Globus pallidus (tissue), 1 donor: ENCODE data around the gene EXOC6B.

Source experiments
- DNase-seq: peaks from one replicate; pipeline ENCODE4 v3.0.0-alpha.2; 2015; ENCODE audit warnings: low spot score

Gene EXOC6B

GRCh38 chr2:72825257-72826155 lies at the start of gene EXOC6B:
Gene EXOC6B, minus strand, starts transcription at chr2:72826033.
- peak; percentile 90 for DNase-seq

DNA sequence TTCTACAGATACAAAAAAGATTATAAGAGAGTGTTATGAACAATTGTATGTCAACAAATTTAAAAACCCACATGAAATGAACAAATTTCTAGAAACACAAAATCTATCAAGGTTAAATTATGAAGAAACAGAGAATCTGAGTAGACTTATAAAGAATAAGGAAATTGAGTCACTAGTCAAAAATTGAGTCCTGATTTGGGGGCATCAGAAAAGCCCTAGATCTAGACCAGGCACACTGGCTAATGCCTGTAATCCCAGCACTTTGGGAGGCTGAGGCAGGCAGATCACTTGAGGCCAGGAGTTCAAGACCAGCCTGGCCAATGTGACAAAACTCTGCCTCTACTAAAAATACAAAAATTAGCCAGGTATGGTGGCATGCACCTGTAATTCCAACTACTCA lies 46.0 kb upstream of the EXOC6B start:
- DNase-seq, result no peak

DNA sequence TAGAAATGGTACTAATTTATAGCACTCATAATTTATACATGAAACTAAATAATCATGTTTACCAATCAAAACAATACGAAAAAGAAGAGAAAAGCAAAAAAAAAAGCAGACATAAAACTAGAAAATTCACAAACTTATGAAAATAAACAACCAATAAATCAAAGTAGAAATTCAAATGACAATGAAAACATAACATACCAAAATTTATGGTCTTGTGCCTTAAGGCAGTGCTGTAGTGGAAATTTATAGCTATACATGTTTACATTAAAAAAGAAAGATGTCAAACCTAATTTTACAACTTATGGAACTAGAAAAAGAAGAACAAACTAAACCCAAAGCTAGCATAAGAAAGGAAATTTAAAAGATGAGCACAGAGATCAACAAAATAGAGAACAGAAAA lies 45.2 kb upstream of the EXOC6B start:
- DNase-seq, result no peak

DNA sequence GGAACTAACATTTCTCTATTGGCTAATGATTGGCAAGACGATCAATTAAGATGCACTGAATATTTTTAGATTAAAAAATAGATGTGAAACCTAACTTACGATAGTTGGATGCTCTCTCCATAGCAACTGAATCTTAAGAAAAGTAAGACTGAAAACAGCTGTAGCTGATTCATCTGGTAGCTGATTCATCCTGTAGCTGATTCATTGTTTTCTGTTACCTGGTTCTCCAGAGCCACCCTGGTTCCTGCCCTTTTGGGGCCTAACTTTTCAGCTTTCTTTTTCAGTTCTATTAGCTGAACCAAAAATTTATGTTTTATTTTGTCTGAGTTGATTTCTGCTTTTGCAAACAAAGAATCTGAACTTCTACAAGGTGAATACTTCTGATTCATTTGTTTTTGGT lies 38.7 kb upstream of the EXOC6B start:
- DNase-seq, result no peak

- no peak for DNase-seq
These were observed 37.2 kb upstream of the EXOC6B start for GRCh38 chr2:72863046-72863445.

GRCh38 chr2:72862239-72862988 lies 36.6 kb upstream of the EXOC6B start:
- DNase-seq, result peak; percentile 89

DNA sequence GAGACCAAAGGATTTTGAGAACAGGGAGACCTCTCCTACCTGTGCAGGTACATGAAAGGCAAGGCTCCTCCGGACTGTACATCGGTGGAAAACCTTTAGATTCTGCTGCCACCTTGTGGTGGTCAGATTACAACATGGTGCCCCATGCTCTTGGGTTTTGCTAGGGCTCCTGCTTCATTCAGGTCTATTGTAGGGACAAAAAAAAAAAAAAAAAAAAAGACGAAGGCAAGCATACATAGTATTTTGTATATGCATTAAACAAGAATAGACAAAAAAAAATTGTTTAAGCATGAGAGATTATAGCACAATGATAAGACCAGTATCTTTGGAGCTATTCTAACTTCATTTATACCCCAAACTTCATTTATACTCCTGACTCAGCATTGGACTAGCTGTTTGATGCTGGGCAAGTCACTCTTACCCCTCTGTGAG lies 34.0 kb upstream of the EXOC6B start:
- peak; percentile 71 for DNase-seq

- no peak for DNase-seq
These were observed 25.5 kb upstream of the EXOC6B start for GRCh38 chr2:72851333-72851732.

DNA sequence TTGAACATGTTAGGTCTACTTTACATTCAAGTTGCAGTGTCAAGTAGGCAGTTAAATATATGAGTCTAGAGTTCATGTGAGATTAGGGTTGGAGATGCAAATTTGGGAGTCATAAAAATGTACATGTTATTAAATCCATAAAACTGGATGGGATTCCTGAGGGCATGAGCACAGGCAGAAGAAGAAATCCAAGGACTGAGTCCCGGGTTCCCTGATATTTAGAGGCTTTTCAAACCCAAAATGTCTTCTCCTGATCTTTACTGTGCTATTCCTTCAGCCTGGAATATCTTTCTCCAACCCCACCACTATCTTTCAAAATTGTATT lies 23.3 kb upstream of the EXOC6B start:
- DNase-seq, result no peak

GRCh38 chr2:72848436-72849137 lies 22.8 kb upstream of the EXOC6B start:
- DNase-seq, result no peak

GRCh38 chr2:72847534-72848315 lies 21.9 kb upstream of the EXOC6B start:
- no peak for DNase-seq

- no peak for DNase-seq
These were observed 20.6 kb upstream of the EXOC6B start for GRCh38 chr2:72846171-72847095.

GRCh38 chr2:72843301-72843700 lies 17.5 kb upstream of the EXOC6B start:
- no peak for DNase-seq

DNA sequence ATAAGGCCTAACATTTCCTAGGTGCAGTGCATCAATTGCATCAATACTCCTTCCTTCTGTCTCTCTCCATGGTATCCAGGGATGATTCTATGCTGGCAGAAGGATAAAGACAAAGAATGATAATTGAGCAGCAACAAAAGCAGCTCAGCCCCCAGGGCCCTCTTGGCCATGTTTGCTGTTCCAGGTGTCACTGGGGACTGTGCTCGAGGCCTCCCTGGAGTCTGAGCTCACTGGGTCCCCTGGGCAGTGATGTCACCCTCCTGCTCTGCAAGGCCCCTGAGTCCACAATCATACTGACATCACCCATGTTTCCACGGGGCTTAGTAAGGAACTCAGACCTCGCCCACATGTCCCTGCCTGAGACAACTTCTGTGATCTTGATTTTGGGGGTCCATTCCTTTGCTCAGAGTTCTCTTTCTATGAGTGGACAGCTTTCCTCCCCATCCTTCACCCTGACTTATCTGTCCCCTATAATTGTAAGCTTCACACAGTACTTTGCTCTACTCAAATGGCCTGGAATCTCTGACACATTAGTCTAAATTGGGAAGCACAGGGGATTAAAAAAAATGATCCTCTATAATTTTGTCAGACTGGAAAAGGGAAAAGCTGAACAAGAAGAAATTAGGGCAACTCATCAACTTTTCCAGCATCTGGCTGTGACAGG lies 15.8 kb upstream of the EXOC6B start:
- DNase-seq, result no peak

DNA sequence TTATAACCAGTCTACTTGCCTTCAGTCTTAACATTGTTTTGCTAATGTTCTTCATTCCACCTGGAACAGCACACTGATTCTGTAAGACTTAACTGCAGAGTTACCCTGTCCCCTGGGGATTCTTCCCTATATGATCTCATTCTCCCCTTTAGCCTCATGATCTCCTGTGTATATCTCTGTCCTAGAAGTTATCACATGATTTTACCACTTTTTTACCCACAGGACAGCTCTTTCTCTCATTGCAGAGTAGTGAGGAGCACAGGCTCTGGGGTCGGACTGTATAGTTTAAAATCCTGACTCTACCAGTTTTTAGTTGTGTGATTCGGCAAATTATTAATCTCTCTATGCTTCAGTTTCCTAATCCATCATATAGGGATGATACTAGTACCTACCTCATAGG lies 14.2 kb upstream of the EXOC6B start:
- no peak for DNase-seq

DNA sequence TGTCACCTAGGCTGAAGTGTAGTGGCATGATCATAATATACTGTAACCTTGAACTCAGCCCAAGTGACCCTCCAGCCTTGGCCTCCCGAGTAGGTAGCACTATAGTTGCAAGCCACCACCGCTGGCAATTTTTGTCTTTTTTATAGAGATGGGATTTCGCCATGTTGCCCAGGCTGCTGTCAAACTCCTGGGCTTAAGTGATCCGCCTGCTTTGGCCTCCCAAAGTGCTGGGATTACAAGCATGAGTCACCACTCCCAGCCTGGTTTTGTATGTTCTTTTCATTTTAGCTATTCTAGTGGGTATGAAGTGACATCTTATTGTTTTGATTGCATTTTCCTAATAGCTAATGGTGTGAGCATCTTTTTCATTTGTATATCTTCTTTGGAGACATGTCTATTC lies 11.3 kb upstream of the EXOC6B start:
- no peak for DNase-seq

GRCh38 chr2:72835403-72835802 lies 9.6 kb upstream of the EXOC6B start:
- DNase-seq, result no peak

GRCh38 chr2:72834596-72834995 lies 8.8 kb upstream of the EXOC6B start:
- DNase-seq, result no peak

GRCh38 chr2:72833084-72833714 lies 7.4 kb upstream of the EXOC6B start:
- DNase-seq, result no peak

DNA sequence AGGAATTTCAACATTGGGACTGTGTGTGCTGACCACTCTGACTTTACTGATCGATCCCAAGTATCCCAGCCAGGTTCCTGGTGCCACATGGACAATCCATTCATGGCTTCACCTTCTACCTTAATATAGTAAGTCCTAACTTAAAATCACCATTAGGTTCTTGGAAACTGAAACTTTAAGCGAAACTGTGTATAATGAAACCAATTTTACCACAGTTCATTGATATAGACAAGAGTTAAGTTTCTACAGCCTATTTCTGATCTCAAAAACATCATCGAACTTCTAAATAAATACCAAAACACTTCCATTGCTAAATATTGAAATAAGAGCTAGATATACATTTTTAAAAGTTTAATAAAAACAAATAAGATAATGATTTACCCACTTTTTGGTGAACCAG lies 4.4 kb upstream of the EXOC6B start:
- DNase-seq, result no peak
